ENCODE data around the gene PAK6. TPM values are rescaled to one million over a fixed set of nuclear protein-coding genes. Genes with fewer than 3 reads are reported as not detected.

Gene PAK6
- total RNA-seq, 1 donor = not detected

DNA sequence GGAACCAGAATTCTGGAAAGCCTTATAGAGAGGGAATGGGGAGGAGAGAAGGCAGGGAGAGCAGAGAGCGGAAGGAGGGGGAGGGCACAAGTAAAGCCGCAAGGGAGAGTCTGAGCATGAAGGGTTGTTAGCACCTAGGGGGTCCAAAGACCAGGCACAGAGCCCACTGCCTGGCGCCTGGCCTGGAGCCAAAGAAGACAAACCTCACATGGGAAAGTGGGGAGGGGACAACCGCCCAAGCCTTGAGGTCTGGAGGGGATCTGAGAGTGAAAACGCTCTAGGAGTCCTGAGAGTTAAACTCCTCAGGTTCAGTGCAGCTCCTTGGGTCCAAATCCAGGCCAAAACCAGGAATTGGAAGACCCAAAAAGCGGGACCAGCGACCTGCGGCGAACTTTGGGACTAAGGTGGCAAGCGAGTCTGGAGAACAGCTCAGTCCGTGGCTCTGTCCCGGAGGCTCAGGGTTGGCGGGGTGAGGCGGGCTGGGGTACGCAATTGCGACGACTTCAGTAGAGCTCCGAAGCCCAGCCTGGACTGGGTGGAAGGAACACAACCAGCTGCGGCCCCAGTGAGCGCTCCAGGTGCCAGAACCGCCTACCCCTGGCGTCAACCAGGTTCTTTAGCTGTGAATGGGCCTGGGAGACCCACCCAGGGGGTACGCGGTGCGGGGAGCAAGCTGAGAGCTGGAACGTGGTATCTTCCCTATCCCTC lies 83.8 kb downstream of the PAK6 start:
- H3K27ac ChIP-seq (ENCODE audit: low read depth, low read length) = no peak overlapping the region
- peaks cover 37% of the 10 kb centered on the region for H3K4me1 ChIP-seq (ENCODE audit: insufficient read depth, low read length)
- TF ChIP-seq, protein P1, sequence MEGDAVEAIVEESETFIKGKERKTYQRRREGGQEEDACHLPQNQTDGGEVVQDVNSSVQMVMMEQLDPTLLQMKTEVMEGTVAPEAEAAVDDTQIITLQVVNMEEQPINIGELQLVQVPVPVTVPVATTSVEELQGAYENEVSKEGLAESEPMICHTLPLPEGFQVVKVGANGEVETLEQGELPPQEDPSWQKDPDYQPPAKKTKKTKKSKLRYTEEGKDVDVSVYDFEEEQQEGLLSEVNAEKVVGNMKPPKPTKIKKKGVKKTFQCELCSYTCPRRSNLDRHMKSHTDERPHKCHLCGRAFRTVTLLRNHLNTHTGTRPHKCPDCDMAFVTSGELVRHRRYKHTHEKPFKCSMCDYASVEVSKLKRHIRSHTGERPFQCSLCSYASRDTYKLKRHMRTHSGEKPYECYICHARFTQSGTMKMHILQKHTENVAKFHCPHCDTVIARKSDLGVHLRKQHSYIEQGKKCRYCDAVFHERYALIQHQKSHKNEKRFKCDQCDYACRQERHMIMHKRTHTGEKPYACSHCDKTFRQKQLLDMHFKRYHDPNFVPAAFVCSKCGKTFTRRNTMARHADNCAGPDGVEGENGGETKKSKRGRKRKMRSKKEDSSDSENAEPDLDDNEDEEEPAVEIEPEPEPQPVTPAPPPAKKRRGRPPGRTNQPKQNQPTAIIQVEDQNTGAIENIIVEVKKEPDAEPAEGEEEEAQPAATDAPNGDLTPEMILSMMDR (IDR thresholded peaks at IDR 0.05; ENCODE audit: extremely low read depth, low read depth, low read length) = no peak
- H3K4me2 ChIP-seq (ENCODE audit: insufficient read depth, low read length) = peak overlapping the region; percentile 71
- H4K20me1 ChIP-seq (ENCODE audit: insufficient read depth, low read length) = peaks cover 8% of the 10 kb centered on the region
- peak overlapping the region; percentile 82 for H3K4me3 ChIP-seq (ENCODE audit: insufficient read depth, low read length)
- peak overlapping the region; percentile 68 for H2AFZ ChIP-seq (ENCODE audit: low read length)
- DNase-seq (ENCODE audit: insufficient read length, low spot score, missing footprints) = peak; percentile 84
- H3K36me3 ChIP-seq (ENCODE audit: insufficient read depth, low read length) = peaks cover 16% of the 10 kb centered on the region
- no peaks in the 10 kb centered on the region for H3K9me3 ChIP-seq (ENCODE audit: low read depth, low read length)
- peaks cover 34% of the 10 kb centered on the region for H3K79me2 ChIP-seq (ENCODE audit: insufficient read depth, low read length)
- H3K27me3 ChIP-seq (ENCODE audit: insufficient read depth, low read length) = no peaks in the 10 kb centered on the region

- Histone ChIP-seq H3K4me2 (ENCODE audit: insufficient read depth, low read length) (peak within 1 kb of the TSS; percentile 98), H2AFZ (ENCODE audit: low read length) (peak within 1 kb of the TSS; percentile 68), H3K27me3 (ENCODE audit: insufficient read depth, low read length) (no peaks in the 10 kb centered on the region), H4K20me1 (ENCODE audit: insufficient read depth, low read length) (peaks cover 8% of the 10 kb centered on the region), H3K4me3 (ENCODE audit: insufficient read depth, low read length) (peak within 1 kb of the TSS; percentile 82), H3K27ac (ENCODE audit: low read depth, low read length) (peak within 1 kb of the TSS; percentile 8), H3K79me2 (ENCODE audit: insufficient read depth, low read length) (peaks cover 36% of the 10 kb centered on the region), H3K36me3 (ENCODE audit: insufficient read depth, low read length) (peaks cover 16% of the 10 kb centered on the region), H3K4me1 (ENCODE audit: insufficient read depth, low read length) (peaks cover 44% of the 10 kb centered on the region), H3K9me3 (ENCODE audit: low read depth, low read length) (no peaks in the 10 kb centered on the region)
- DNase-seq (ENCODE audit: insufficient read length, low spot score, missing footprints) = peak; percentile 100
- TF ChIP-seq, protein P1 (IDR thresholded peaks at IDR 0.05; ENCODE audit: extremely low read depth, low read depth, low read length) = peak; percentile 41
Observed at GRCh38 chr15:40323239-40323952, 84.5 kb downstream of the PAK6 start, which contains the start of gene INAFM2. Gene INAFM2, plus strand, starts transcription at chr15:40323692. Its CDS starts 364 bp downstream, at chr15:40324056.

DNA sequence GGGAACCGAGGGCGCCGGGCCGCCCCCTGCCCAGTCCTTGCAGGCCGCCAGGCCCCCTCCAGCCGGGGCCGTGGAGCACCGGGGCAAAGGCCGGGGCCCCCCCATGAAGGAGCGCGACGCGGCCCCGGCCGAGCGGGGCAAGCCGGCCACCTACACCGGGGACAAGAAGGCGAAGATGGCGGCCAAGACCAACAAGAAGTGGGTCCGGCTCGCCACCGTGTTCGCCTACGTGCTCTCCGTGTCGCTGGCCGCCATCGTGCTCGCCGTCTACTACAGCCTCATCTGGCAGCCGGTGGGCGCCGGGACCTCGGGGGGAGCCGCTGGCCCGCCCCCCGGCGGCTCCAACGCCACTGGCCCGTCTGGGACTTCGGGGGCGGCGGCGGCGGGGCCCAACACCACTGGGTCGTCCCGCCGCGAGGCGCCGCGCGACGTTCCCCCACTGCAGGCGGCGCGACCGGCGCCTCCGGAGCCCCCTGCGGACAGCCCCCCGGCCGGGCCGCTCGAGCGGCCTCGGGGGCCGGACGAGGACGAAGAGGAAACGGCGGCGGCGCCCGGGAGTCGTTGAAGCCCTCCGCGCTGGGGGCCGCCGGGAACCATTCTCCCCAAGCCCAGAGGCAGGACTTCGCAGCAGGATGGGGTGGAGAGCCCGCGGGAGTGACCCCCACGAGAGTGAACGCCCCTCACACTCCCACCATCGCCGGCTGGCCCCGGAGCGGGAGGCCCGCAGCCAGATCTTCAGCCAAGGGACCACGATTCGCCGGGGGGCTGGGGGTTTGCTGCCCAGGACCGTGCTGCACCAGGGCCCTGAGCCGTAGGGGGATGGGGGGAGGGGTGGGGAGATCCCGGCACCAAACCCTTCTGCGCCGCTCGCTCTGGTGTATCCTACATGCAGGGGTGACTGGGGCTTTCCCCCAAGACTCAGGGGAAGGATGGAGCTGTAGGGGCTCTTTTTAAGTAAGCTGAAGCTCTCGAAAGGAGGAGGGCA lies 85.4 kb downstream of the PAK6 start:
- Histone ChIP-seq H3K27me3 (ENCODE audit: insufficient read depth, low read length) (no peaks in the 10 kb centered on the region), H3K36me3 (ENCODE audit: insufficient read depth, low read length) (peaks cover 22% of the 10 kb centered on the region), H3K4me2 (ENCODE audit: insufficient read depth, low read length) (peak overlapping the region; percentile 98), H3K79me2 (ENCODE audit: insufficient read depth, low read length) (peaks cover 39% of the 10 kb centered on the region), H3K4me3 (ENCODE audit: insufficient read depth, low read length) (peak overlapping the region; percentile 82), H3K9me3 (ENCODE audit: low read depth, low read length) (no peaks in the 10 kb centered on the region), H2AFZ (ENCODE audit: low read length) (no peak overlapping the region), H4K20me1 (ENCODE audit: insufficient read depth, low read length) (peaks cover 8% of the 10 kb centered on the region), H3K27ac (ENCODE audit: low read depth, low read length) (peak overlapping the region; percentile 8), H3K4me1 (ENCODE audit: insufficient read depth, low read length) (peaks cover 52% of the 10 kb centered on the region)
- TF ChIP-seq, protein P1 (IDR thresholded peaks at IDR 0.05; ENCODE audit: extremely low read depth, low read depth, low read length) = no peak
- peak; percentile 94 for DNase-seq (ENCODE audit: insufficient read length, low spot score, missing footprints)

All from osteoblast (primary cell).